Liver (tissue), 9 donors: ENCODE data around the gene MZT2B. TPM values are rescaled to one million over a fixed set of nuclear protein-coding genes. Genes with fewer than 3 reads are reported as not detected.
"Not testable (repeated sequence)": the region's sequence is repeated elsewhere in the genome, so short reads cannot be mapped to it uniquely, and the experiment has no call there.

ENCODE experiments used
- DNase-seq: peaks from one replicate; pipeline ENCODE4 v3.0.0-alpha.2; 2017; ENCODE audit warnings: low spot score
- H3K27ac ChIP-seq, 2 donors: one replicate each; pipeline ENCODE4 v1.7.0; 2013; ENCODE audit warnings: inconsistent platforms in 2 of 2, low read length in 2 of 2, control low read depth in 1 of 2, low read depth in 1 of 2, mild to moderate bottlenecking in 1 of 2
- H3K27me3 ChIP-seq, 4 donors: one replicate each; pipeline versions ENCODE4 v1.6.1 to v1.7.0; 2013; ENCODE audit warnings: low read length in 3 of 4, inconsistent platforms in 1 of 4, mild to moderate bottlenecking in 1 of 4, moderate library complexity in 1 of 4; ENCODE audit not compliant: control insufficient read depth in 4 of 4, insufficient read depth in 4 of 4
- H3K36me3 ChIP-seq, 4 donors: one replicate each; pipeline versions ENCODE4 v1.6.1 to v1.7.0; 2013; ENCODE audit warnings: low read length in 3 of 4, mild to moderate bottlenecking in 3 of 4, low read depth in 1 of 4, moderate library complexity in 1 of 4; ENCODE audit not compliant: control insufficient read depth in 4 of 4, insufficient read depth in 3 of 4
- H3K4me1 ChIP-seq, 4 donors: one replicate each; pipeline versions ENCODE4 v1.6.1 to v1.7.0; 2013; ENCODE audit warnings: low read length in 3 of 4, mild to moderate bottlenecking in 3 of 4, moderate library complexity in 1 of 4; ENCODE audit not compliant: control insufficient read depth in 4 of 4, insufficient read depth in 4 of 4
- H3K4me3 ChIP-seq, 3 donors: one replicate each; pipeline versions ENCODE4 v1.6.1 to v1.7.0; 2013; ENCODE audit warnings: low read length in 3 of 3, control low read depth in 1 of 3, low read depth in 1 of 3, mild to moderate bottlenecking in 1 of 3
- H3K9ac ChIP-seq, 2 donors: one replicate each; pipeline ENCODE4 v1.7.0; 2013; ENCODE audit warnings: low read length in 2 of 2, mild to moderate bottlenecking in 2 of 2, moderate library complexity in 2 of 2, control low read depth in 1 of 2, low read depth in 1 of 2
- H3K9me3 ChIP-seq, 4 donors: one replicate each; pipeline versions ENCODE4 v1.6.1 to v1.7.0; 2013; ENCODE audit warnings: low read length in 3 of 4; ENCODE audit not compliant: control insufficient read depth in 4 of 4
- ATF3 ChIP-seq: IDR thresholded peaks from 2 replicates; pipeline ENCODE4 v1.6.1; 2016; ENCODE audit warnings: antibody characterized with exemption
- CTCF ChIP-seq: fragments of 150-350 bp; IDR thresholded peaks from 2 replicates; pipeline ENCODE4 v1.5.1; 2017; ENCODE audit warnings: improper control_type of control experiment, low read depth, low read length; ENCODE audit not compliant: missing input control
- EGR1 ChIP-seq, 2 donors: IDR thresholded peaks; 2 replicates each; pipeline ENCODE4 v1.6.1; 2016 to 2018; ENCODE audit warnings: antibody characterized with exemption in 2 of 2, low read depth in 2 of 2
- RAD21 ChIP-seq, 2 donors: IDR thresholded peaks; 2 replicates each; pipeline ENCODE4 v1.6.1; 2016; ENCODE audit warnings: antibody characterized with exemption in 2 of 2, mild to moderate bottlenecking in 2 of 2
- TAF1 ChIP-seq: conservative IDR thresholded peaks from 2 replicates; pipeline ENCODE4 v1.6.1; 2016; ENCODE audit warnings: antibody characterized with exemption, mild to moderate bottlenecking
- WGBS: extraction: QIAGEN DNeasy Blood & Tissue Kit; methylation state at CpG from one replicate; pipeline ENCODE4 v1.1.7; 2013; 5-methylcytosine and 5-hydroxymethylcytosine counted together
- polyA plus RNA-seq, 2 donors: library from polyadenylated mRNA; stranded (reverse) in 1 of 2; unstranded in 1 of 2; fragments of 200-250 nt in 1 of 2; fragments of >200 nt in 1 of 2; fragmentation: Nextera tagmentation in 1 of 2; extraction: Ambion mirVana in 1 of 2; gene quantifications; one replicate each; pipeline versions ENCODE4 v1.2.1 to v1.2.3, GENCODE V29; 2013 to 2015
- total RNA-seq, 2 donors: library from RNA; depleted of rRNA; stranded (reverse); fragments of >200 nt; gene quantifications; one replicate each; pipeline ENCODE4 v1.2.3, GENCODE V29; 2014
- TF ChIP-seq, protein P1 (sequence below): IDR thresholded peaks from 2 replicates; pipeline ENCODE4 v1.6.1; 2016; ENCODE audit warnings: antibody characterized with exemption
- donor health status: healthy.
- donor health status: healthy.
- donor health status: healthy.
- donor health status: healthy.
- donor health status: healthy.

MZT2B gene
- total and polyA plus RNA-seq, 4 donors: 32.0 to 143 (median 120) TPM

- H3K4me3 ChIP-seq: no peak overlapping the region
- H3K4me1 ChIP-seq: no peaks in the 10 kb centered on the region
- TF ChIP-seq, protein P1, sequence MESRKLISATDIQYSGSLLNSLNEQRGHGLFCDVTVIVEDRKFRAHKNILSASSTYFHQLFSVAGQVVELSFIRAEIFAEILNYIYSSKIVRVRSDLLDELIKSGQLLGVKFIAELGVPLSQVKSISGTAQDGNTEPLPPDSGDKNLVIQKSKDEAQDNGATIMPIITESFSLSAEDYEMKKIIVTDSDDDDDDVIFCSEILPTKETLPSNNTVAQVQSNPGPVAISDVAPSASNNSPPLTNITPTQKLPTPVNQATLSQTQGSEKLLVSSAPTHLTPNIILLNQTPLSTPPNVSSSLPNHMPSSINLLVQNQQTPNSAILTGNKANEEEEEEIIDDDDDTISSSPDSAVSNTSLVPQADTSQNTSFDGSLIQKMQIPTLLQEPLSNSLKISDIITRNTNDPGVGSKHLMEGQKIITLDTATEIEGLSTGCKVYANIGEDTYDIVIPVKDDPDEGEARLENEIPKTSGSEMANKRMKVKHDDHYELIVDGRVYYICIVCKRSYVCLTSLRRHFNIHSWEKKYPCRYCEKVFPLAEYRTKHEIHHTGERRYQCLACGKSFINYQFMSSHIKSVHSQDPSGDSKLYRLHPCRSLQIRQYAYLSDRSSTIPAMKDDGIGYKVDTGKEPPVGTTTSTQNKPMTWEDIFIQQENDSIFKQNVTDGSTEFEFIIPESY: no peak
- TF ChIP-seq RAD21 (IDR thresholded peaks at IDR 0.05) (no peak), ATF3 (no peak), TAF1 (no peak), CTCF (no peak), EGR1 (IDR thresholded peaks at IDR 0.05; ENCODE audit: low read depth in 2 of 2) (no peak)
- H3K27ac ChIP-seq: no peak overlapping the region
- WGBS: 95% methylated on average over 25 of the region's 25 CpGs
- no peak for DNase-seq
- H3K36me3 ChIP-seq: peaks cover 8 to 21% (median 12%) of the 10 kb centered on the region in 4 donors
- no peak overlapping the region for H3K9ac ChIP-seq
- no peaks in the 10 kb centered on the region for H3K9me3 ChIP-seq
- H3K27me3 ChIP-seq: no peaks in the 10 kb centered on the region
These were observed 29.1 kb upstream of the MZT2B start for GRCh38 chr2:130152816-130153595.

GRCh38 chr2:130153721-130154422 lies 28.2 kb upstream of the MZT2B start:
- 94% methylated on average over 22 of the region's 23 CpGs for WGBS
- not testable (repeated sequence) for H3K27me3 ChIP-seq, H3K4me1 ChIP-seq, DNase-seq, H3K4me3 ChIP-seq, H3K27ac ChIP-seq, H3K9me3 ChIP-seq, H3K9ac ChIP-seq
- peaks cover 8 to 22% (median 12%) of the 10 kb centered on the region in 4 donors for H3K36me3 ChIP-seq

GRCh38 chr2:130154423-130154770 lies 27.7 kb upstream of the MZT2B start:
- H3K9ac ChIP-seq, H3K4me3 ChIP-seq, DNase-seq, H3K4me1 ChIP-seq, H3K27me3 ChIP-seq, H3K9me3 ChIP-seq, H3K27ac ChIP-seq: not testable (repeated sequence)
- H3K36me3 ChIP-seq: peaks cover 8 to 23% (median 12%) of the 10 kb centered on the region in 4 donors
- WGBS: 96% methylated on average over 8 of the region's 8 CpGs
